ENCODE measurements around the gene TMEM266.

Gene TMEM266

DNA sequence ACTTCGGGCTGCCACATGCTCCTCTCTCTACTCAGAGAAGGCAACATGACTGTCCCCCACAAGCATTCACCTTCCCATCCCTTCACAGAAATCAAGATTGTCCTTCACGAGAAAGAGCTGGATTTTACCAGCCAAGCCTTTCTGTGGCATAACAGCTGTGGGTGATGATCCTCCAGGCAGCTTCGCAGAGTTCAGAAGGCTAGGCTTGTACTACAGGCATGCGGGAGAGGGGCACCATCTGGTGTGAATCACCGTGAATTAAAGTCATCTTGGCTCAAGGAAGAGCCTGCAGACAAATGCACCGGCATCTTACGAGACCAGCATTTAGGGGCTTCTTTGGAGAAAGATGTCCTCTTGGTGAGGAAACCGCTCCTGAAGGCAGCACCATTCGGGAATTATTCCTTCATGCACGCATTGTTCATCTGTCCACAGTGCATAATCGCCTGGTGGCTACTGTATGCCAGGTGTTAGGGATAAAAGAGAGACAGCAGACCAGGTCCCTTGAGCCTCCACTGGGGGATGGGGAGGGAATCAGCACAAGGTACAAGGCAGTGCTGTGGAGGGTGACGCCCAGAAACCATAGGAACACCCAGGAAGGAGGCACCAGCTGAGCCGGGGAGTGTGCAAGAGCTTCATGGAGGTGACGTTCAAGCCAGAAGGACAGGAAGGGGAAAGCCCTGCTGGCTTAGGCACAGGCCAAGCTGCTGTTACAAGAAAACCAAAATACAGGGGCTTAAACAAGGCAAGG lies 108.6 kb downstream of the TMEM266 start:
- peaks cover 6% of the 10 kb centered on the region for H3K27me3 Mint-ChIP-seq (ENCODE audit: low read depth)
- DNase-seq (ENCODE audit: low spot score), result no peak
- H3K4me1 Mint-ChIP-seq (ENCODE audit: low read depth), result no peaks in the 10 kb centered on the region
- no peak overlapping the region for H3K27ac Mint-ChIP-seq
- H3K36me3 Mint-ChIP-seq (ENCODE audit: low read depth), result no peaks in the 10 kb centered on the region
- no peaks in the 10 kb centered on the region for H3K9me3 Mint-ChIP-seq
- H3K4me3 Mint-ChIP-seq, result no peak overlapping the region

DNA sequence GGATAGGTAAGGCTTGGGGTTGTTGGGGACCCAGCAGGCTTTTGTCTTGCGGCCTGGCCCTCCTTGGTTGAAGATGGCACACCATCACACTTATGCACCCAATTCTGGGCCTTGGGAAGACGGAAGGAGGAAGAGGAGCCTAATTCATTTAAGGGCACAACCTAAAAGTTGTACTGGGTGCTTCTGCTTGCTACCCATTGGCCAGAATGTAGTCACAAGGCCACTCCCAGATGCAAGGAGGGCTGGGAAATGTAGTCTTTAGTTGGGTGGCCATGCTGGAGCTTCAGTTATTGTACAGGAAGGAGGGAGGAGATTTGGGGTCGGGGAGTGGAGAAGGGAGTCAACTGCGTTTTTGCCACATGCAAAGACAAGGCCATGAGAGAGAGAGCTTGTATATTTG lies 109.2 kb downstream of the TMEM266 start:
- Mint-ChIP-seq H3K9me3 (no peaks in the 10 kb centered on the region), H3K36me3 (ENCODE audit: low read depth) (no peaks in the 10 kb centered on the region), H3K27ac (no peak overlapping the region), H3K27me3 (ENCODE audit: low read depth) (peaks cover 8% of the 10 kb centered on the region), H3K4me1 (ENCODE audit: low read depth) (no peaks in the 10 kb centered on the region), H3K4me3 (no peak overlapping the region)
- no peak for DNase-seq (ENCODE audit: low spot score)

DNA sequence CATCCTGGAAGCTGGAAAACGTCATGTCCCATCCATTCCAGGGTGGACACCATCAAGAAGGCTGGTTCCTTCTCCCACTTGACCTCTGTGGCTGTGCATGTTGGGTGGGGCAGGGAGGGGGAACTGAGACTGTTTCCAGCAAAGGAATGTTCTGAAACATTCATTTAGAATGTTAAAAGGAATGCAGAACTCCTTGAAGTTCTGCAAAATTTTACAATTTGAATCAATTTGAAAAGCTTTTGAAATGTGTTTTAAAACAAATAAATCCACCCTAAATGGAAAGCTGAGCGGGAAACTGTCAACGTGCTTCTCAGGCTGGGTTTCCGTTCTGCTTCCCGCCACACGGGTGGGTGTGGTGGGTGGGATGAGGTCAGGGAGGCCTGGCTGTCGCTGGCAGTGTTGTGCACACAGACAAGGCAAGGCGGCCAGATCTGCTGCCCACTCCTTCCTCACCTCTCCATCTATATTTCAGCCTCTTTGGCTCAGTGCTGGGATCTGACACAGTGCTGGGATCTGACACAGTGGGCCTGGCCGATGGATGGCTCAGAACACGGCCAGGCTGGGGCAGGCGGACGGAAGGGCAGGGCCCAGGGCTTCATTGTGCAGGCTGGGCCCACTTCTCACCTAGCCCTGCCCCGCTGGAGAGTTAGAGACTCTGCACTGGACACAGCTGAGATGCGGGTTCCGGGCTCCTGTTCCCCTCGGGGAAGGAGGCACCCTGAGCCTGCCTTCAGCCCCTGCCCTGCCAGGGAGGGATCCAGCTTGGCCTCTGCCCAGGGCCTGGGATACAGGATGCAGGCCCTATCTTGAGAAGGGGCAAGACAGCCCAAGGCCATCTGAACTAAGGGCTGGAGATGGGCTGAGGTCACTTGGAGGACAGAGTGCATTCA lies 110.4 kb downstream of the TMEM266 start:
- Mint-ChIP-seq H3K27ac (no peak overlapping the region), H3K9me3 (no peaks in the 10 kb centered on the region), H3K4me3 (no peak overlapping the region), H3K4me1 (ENCODE audit: low read depth) (no peaks in the 10 kb centered on the region), H3K27me3 (ENCODE audit: low read depth) (peaks cover 10% of the 10 kb centered on the region), H3K36me3 (ENCODE audit: low read depth) (no peaks in the 10 kb centered on the region)
- no peak for DNase-seq (ENCODE audit: low spot score)

DNA sequence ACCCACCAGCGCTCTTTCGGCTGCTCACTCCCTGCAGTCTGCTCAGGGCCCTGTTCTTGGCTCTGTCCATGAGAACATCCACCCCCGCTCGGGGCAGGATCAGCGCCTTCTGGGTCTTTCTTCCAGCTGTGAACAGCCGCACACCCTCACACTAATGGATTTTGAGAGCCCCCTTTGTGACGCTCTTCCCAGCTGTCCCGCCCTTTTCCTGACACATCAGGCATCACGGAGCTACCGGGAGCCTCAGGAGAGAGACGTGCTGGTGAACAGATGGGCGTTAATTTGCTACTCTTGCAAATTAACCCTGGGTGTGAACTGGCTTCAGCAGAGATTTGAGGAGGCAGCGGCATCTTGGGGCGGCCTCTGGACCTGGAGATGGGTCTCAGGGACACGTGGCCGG lies 113.0 kb downstream of the TMEM266 start:
- Mint-ChIP-seq H3K4me3 (no peak overlapping the region), H3K36me3 (ENCODE audit: low read depth) (no peaks in the 10 kb centered on the region), H3K27ac (no peak overlapping the region), H3K9me3 (no peaks in the 10 kb centered on the region), H3K4me1 (ENCODE audit: low read depth) (no peaks in the 10 kb centered on the region), H3K27me3 (ENCODE audit: low read depth) (peaks cover 16% of the 10 kb centered on the region)
- DNase-seq (ENCODE audit: low spot score), result no peak

- DNase-seq (ENCODE audit: low spot score), result no peak
- Mint-ChIP-seq H3K27me3 (ENCODE audit: low read depth) (peaks cover 21% of the 10 kb centered on the region), H3K4me1 (ENCODE audit: low read depth) (no peaks in the 10 kb centered on the region), H3K4me3 (no peak overlapping the region), H3K9me3 (no peaks in the 10 kb centered on the region), H3K27ac (no peak overlapping the region), H3K36me3 (ENCODE audit: low read depth) (no peaks in the 10 kb centered on the region)
Observed at GRCh38 chr15:76173317-76173834, 113.6 kb downstream of the TMEM266 start.

DNA sequence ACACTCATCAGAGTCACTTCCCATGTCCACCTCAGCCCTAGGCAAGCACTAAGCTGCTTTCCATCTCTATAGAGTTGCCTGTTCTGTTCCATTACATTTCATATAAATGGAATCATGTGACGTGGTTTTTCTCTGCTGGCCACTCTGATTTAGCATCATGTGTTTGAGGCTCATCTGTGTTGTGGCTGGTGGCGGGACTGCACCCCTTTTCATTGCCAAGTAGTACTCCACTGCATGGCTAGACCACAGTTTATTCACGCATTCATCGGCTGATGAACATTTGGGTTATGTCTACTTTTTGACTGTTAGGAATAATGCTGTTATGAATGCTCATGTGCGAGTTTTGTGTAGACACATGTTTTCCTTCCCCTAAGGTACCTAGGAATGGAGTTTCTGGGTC lies 114.9 kb downstream of the TMEM266 start:
- Mint-ChIP-seq H3K27ac (no peak overlapping the region), H3K4me3 (no peak overlapping the region), H3K27me3 (ENCODE audit: low read depth) (peaks cover 30% of the 10 kb centered on the region), H3K9me3 (no peaks in the 10 kb centered on the region), H3K4me1 (ENCODE audit: low read depth) (no peaks in the 10 kb centered on the region), H3K36me3 (ENCODE audit: low read depth) (no peaks in the 10 kb centered on the region)
- DNase-seq (ENCODE audit: low spot score), result no peak

GRCh38 chr15:76175442-76175841 lies 115.7 kb downstream of the TMEM266 start:
- H3K36me3 Mint-ChIP-seq (ENCODE audit: low read depth), result no peaks in the 10 kb centered on the region
- H3K4me1 Mint-ChIP-seq (ENCODE audit: low read depth), result no peaks in the 10 kb centered on the region
- H3K4me3 Mint-ChIP-seq, result no peak overlapping the region
- H3K27me3 Mint-ChIP-seq (ENCODE audit: low read depth), result peaks cover 35% of the 10 kb centered on the region
- no peak overlapping the region for H3K27ac Mint-ChIP-seq
- H3K9me3 Mint-ChIP-seq, result no peaks in the 10 kb centered on the region
- no peak for DNase-seq (ENCODE audit: low spot score)

GRCh38 chr15:76176059-76176458 lies 116.3 kb downstream of the TMEM266 start:
- no peak overlapping the region for H3K4me3 Mint-ChIP-seq
- no peaks in the 10 kb centered on the region for H3K4me1 Mint-ChIP-seq (ENCODE audit: low read depth)
- no peaks in the 10 kb centered on the region for H3K9me3 Mint-ChIP-seq
- H3K27me3 Mint-ChIP-seq (ENCODE audit: low read depth), result peaks cover 37% of the 10 kb centered on the region
- H3K27ac Mint-ChIP-seq, result no peak overlapping the region
- no peaks in the 10 kb centered on the region for H3K36me3 Mint-ChIP-seq (ENCODE audit: low read depth)
- no peak for DNase-seq (ENCODE audit: low spot score)

DNA sequence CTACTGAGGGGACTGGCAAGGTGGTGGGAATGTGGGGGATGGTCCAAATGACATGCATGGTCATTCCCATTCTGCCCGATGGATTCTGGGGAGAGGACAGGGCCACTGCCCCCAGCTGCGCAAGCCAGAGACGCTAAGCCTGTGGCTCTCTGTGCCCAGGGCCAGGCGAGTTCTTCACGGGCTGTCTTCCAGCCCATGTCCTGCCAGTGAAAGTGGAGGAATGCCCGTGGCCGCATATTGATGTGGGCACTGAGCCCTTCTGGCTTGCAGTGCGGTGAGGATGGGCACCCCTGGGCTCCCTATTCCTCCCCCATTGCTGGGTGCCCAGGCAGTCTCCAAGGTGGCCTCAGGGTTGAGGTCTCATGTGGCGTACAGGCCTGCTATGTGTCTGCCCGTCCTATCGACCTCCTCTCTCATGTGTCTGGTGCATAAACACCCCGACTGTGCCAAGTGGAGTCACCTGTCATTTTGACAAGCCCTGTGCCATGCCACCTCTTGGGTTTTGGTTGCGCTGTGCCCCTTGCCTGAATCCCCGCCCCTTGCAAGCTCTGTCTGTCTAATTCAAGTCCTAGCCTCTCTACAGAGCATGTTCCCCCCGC lies 116.8 kb downstream of the TMEM266 start:
- DNase-seq (ENCODE audit: low spot score), result no peak
- Mint-ChIP-seq H3K27ac (no peak overlapping the region), H3K36me3 (ENCODE audit: low read depth) (no peaks in the 10 kb centered on the region), H3K9me3 (no peaks in the 10 kb centered on the region), H3K27me3 (ENCODE audit: low read depth) (peaks cover 40% of the 10 kb centered on the region), H3K4me1 (ENCODE audit: low read depth) (peaks cover 5% of the 10 kb centered on the region), H3K4me3 (no peak overlapping the region)

DNA sequence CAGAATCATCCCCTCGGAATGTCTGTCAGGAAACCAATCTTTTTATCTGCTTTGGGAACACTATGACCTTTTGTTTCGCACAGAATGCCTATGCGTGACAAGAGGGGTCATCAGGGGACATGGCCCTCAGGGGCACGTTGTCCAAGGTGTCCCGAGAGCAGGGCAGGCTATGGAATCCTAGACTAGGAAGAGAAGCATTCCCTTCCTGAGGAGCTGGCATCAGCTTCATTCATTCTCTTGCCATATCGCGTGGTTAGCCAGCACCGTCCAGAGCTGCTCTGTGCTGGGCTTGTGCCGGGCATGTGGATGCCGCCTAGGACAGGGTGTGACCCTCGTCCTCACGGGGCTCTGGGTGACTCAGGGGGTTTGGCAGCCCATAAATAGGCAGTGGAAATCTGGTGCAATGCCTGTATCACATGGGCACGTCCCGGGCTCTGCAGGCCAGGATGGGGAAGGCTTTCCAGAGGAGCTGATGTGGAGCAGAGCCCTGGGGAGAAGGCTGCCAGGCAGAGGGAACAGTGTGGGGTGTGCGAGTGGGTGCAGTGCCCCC lies 117.8 kb downstream of the TMEM266 start:
- no peak for DNase-seq (ENCODE audit: low spot score)
- Mint-ChIP-seq H3K4me1 (ENCODE audit: low read depth) (peaks cover 10% of the 10 kb centered on the region), H3K27me3 (ENCODE audit: low read depth) (peaks cover 44% of the 10 kb centered on the region), H3K36me3 (ENCODE audit: low read depth) (no peaks in the 10 kb centered on the region), H3K4me3 (no peak overlapping the region), H3K27ac (no peak overlapping the region), H3K9me3 (no peaks in the 10 kb centered on the region)

GRCh38 chr15:76178296-76179000 lies 118.7 kb downstream of the TMEM266 start:
- peaks cover 37% of the 10 kb centered on the region for H3K27me3 Mint-ChIP-seq (ENCODE audit: low read depth)
- H3K4me3 Mint-ChIP-seq, result no peak overlapping the region
- no peak for DNase-seq (ENCODE audit: low spot score)
- H3K9me3 Mint-ChIP-seq, result no peaks in the 10 kb centered on the region
- H3K36me3 Mint-ChIP-seq (ENCODE audit: low read depth), result no peaks in the 10 kb centered on the region
- H3K27ac Mint-ChIP-seq, result no peak overlapping the region
- peaks cover 10% of the 10 kb centered on the region for H3K4me1 Mint-ChIP-seq (ENCODE audit: low read depth)

DNA sequence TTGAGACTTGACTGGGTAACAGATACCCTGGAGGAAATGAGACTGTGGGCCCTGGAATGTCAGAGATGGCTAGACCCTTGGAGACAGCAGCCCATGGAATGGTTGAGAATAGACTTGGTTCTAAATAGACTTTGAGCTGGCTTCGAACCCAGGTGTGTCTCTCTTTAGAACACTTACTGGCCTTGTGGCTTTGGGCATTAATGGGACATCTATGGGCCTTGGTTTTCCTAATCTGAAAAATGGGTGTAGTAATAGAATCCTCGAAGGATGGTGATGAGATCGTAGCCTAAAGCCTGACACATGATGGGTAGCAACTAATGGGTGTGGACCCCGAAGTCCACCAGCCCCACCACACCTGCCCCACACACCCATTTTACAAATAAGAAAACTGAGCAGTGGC lies 119.2 kb downstream of the TMEM266 start:
- Mint-ChIP-seq H3K4me3 (no peak overlapping the region), H3K27me3 (ENCODE audit: low read depth) (peaks cover 39% of the 10 kb centered on the region), H3K9me3 (no peaks in the 10 kb centered on the region), H3K27ac (no peak overlapping the region), H3K4me1 (ENCODE audit: low read depth) (peaks cover 10% of the 10 kb centered on the region), H3K36me3 (ENCODE audit: low read depth) (no peaks in the 10 kb centered on the region)
- no peak for DNase-seq (ENCODE audit: low spot score)

- Mint-ChIP-seq H3K4me3 (no peak overlapping the region), H3K27ac (no peak overlapping the region), H3K36me3 (ENCODE audit: low read depth) (no peaks in the 10 kb centered on the region), H3K27me3 (ENCODE audit: low read depth) (peaks cover 44% of the 10 kb centered on the region), H3K4me1 (ENCODE audit: low read depth) (peaks cover 10% of the 10 kb centered on the region), H3K9me3 (no peaks in the 10 kb centered on the region)
- no peak for DNase-seq (ENCODE audit: low spot score)
Observed at GRCh38 chr15:76180321-76180720, 120.5 kb downstream of the TMEM266 start.

All from T-helper 2 cell treated with Interferon-gamma antibody and Interleukin-4, amounts not matched to agents 5 μg/mL and 100 μg/mL, for 36 hours (primary cell).